Measurements from ENCODE around the gene ARSK.
"Not testable (repeated sequence)": the region's sequence is repeated elsewhere in the genome, so short reads cannot be mapped to it uniquely, and the experiment has no call there.

The ARSK gene

GRCh38 chr5:95621839-95622629 lies 67.1 kb downstream of the ARSK start:
- DNase-seq = no peak

- no peak for DNase-seq
These were observed 68.8 kb downstream of the ARSK start for GRCh38 chr5:95623706-95624105.

GRCh38 chr5:95624368-95624767 lies 69.5 kb downstream of the ARSK start:
- DNase-seq = no peak

GRCh38 chr5:95626701-95627100 lies 71.8 kb downstream of the ARSK start:
- DNase-seq = no peak

GRCh38 chr5:95627971-95628810 lies 73.3 kb downstream of the ARSK start:
- DNase-seq = no peak

- no peak for DNase-seq
These were observed 74.0 kb downstream of the ARSK start for GRCh38 chr5:95628933-95629332.

- no peak for DNase-seq
These were observed 75.6 kb downstream of the ARSK start for GRCh38 chr5:95630394-95630917.

- no peak for DNase-seq
These were observed 76.5 kb downstream of the ARSK start for GRCh38 chr5:95631255-95631958.

- DNase-seq = peak; percentile 58
These were observed 77.2 kb downstream of the ARSK start for GRCh38 chr5:95631991-95632675.

GRCh38 chr5:95632942-95633341 lies 78.0 kb downstream of the ARSK start:
- DNase-seq = not testable (repeated sequence)

GRCh38 chr5:95633671-95634070 lies 78.8 kb downstream of the ARSK start:
- no peak for DNase-seq

- DNase-seq = no peak
These were observed 79.2 kb downstream of the ARSK start for GRCh38 chr5:95634081-95634480.

GRCh38 chr5:95638632-95639031 lies 83.7 kb downstream of the ARSK start:
- no peak for DNase-seq

GRCh38 chr5:95641741-95642220 lies 86.9 kb downstream of the ARSK start:
- no peak for DNase-seq

- DNase-seq = no peak
These were observed 88.3 kb downstream of the ARSK start for GRCh38 chr5:95643152-95643551.

- DNase-seq = no peak
These were observed 89.6 kb downstream of the ARSK start for GRCh38 chr5:95644351-95645042.

GRCh38 chr5:95646226-95646568 lies 91.3 kb downstream of the ARSK start:
- DNase-seq = not testable (repeated sequence)

- peak; percentile 92 for DNase-seq
These were observed 91.9 kb downstream of the ARSK start, which contains the start of gene RFESD for GRCh38 chr5:95646569-95647431. RFESD (plus strand) TSS chr5:95646777; CDS start chr5:95652272, 5,495 bp downstream.

GRCh38 chr5:95647886-95648860 lies 93.3 kb downstream of the ARSK start:
- no peak for DNase-seq

Measured in activated T-cell treated with anti-CD3 and anti-CD28 coated beads for 4 hours (primary cell).